Activated CD8-positive, alpha-beta memory T cell treated with anti-CD3 and anti-CD28 coated beads for 1 hour (primary cell): ENCODE results near the gene GNB4.

Source experiments
- DNase-seq, 2 donors: peaks; one replicate each; pipeline ENCODE4 v3.0.0-alpha.2; 2020; ENCODE audit warnings: low read depth in 1 of 2; ENCODE audit errors: extremely low read depth in 1 of 2

Gene GNB4

DNA sequence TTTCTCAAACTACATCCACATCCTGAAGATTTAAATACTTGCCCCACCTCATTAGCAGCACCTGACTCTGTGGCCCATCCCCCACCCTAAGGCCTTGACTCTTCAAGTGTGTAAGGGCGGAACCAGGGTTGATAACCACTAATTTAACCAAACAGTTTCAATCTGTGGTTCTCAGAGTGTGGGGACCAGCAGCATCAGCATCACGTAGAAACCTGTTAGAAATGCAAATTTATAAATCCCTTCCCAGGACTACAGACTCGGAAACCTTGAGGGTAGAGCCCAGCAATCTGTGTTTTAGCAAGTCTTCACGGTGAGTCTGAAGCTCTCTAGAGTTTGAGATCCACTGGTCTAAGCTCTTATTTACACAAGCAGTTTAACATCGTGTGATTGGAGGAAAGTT lies 12.4 kb downstream of the GNB4 start:
- no peak for DNase-seq

DNA sequence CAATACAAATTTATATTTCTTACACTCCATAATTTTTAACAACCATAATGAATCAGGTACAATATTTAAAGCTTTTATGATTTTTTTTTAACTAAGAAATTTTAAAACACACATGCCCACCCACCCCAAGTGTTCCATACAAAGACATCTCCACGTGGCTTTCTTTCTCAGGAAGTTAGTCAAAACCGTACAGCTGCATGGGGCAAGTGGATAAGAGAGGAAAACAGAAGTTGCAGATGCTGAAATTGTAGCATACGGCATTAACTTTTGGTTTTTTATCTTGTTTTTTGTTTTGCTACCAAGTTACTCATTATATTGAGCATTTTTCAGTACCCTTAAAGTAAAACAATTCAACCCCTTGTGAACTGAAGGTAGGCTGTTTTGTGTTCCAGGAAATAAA lies 14.8 kb downstream of the GNB4 start:
- no peak for DNase-seq

DNA sequence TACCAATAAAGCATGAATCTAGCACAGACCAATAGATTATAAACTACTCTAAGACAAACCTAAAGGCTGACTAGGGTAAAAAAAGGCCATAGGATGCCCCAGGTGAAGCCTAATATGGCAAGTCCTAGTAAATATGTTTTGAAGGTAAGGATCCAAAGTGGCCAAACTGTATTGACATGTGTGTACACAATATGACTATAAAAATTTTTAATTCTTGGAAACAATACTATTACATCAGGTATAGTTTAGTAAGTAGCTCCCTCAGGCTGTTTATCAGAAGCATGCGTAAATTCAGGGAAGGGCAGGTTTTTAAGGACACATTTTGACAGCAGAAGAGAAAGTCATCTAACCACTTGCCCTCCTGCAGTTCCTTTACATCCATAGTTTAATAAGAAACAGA lies 18.8 kb downstream of the GNB4 start:
- DNase-seq = no peak

DNA sequence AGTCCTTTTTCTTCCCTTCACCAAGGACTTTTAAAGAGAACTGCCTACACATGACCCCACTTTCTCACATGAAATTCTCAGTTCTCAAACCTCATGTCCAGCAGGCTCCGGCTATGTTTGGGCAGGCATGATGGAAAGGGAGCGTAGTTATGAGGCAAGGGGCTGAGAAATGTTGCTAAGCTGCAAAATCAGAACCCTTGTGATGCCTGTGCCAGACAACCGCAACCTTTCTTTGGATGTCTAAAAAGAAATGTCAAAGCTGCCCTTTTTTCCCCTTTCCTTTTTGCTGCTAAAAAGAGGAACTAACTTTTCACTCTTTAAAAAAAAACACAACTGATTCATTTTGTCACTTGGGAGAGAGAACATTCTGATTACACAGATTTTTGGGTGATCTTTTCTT lies 19.2 kb downstream of the GNB4 start:
- DNase-seq = no peak

DNA sequence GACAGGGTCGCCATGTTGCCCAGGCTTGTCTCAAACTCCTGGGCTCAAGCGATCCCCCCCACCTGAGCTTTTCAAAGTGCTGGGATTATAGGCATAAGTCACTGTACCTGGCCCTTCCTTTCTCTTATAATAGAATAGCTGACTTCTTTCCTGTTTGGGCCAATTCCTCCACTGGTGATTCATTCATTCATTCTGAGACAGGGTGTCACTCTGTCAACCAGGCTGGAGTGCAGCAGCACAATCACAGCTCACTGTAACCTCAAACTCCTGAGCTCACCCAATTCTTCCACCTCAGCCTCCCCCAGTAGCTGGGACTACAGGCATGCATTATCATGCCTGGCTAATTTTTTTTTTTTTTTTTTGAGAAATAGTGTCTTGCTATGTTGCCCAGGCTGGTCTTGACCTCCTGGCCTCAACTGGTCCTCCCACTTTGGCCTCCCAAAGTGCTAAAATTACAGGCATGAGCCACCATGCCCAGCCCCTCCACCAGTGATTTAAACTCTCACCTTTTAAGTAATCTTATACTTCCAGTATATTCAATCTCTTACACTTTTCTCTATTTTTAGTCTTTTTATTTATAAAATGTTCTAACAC lies 20.9 kb downstream of the GNB4 start:
- no peak for DNase-seq

DNA sequence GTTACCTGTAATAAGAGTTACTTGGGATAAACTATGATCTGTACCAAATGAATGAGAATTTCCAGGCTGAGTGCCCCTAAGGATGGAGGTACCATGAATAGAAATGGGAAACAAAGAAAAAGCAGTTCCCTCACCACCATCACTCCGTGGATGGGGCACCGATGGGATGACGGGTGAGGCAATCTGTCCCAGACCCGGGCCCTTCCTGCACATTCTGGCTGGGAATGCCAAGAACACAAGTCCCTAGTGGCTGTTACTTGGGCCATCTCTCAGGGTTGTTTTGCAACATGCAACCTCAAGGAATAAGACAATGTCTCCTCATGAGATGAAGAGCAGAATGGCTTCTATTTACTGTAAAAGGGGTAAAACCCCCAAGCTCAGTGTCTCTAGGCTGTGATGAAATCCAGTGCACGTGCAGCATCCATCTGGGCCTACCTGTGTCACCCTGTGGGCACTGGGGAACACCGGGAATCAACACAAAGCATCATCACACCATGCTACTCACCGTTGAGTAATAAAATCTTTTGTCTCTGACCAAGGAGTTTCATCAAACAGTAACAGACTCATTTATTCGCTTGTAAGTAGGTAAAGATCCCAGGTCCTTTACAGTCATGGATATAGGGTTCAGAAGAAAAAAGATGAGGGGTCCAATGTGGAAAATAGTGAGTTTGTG lies 22.3 kb downstream of the GNB4 start:
- no peak for DNase-seq

DNA sequence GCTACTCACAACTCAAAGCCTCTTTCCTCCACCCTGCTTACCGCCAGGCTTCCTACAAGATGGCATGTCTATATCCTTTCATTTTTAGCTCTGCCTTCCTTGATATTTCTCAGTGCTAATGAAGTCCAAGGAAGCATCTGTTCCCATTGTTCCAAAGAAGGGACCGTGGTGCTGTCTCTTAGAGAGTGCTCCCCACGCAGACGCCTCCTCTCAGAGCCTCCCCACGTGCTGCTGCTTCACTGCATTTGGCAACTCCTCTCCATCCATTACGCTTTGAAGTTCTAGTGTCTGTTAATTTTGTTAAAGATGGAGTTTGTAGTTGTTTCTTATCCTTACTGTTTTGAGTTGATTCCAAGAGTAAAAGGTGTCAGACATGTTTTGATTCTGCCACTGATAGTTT lies 26.2 kb downstream of the GNB4 start:
- no peak for DNase-seq

DNA sequence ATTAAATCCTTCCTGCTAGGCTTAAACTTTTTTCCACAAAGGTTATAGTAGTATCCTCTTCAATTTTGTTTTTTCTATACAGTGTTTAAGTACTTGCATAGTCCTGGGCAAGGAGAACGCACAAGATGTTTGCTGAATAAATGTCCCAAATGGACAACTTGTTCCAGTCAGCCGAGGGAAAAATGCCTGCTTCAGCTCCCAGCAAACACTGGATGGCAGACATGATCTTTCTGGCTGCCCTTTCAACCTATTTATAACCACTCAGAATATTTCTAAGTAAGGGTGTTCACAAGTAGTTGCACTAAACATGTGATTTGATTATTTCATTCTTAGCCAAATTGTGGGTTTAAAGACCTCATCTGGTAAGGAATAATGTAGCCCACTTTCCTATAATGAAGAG lies 29.8 kb downstream of the GNB4 start:
- no peak for DNase-seq

DNA sequence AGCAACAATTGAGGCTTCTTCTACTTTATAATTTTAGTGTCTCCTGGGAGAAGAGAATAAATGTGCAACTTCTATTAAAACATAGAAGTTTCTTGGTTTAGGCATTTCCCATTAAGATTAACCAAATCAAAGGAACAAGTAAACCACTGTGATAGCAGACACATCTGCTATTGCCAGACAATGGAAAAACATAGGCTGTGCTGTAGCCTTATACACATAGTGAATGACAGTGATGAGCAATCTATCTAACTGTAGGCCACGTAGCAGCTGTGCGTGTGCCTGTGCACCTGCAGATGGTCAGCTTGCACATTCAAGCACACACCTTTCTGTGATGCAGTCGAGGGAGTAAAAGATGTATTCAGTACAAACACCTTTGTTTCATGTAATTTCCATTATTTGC lies 32.7 kb downstream of the GNB4 start:
- DNase-seq = no peak

DNA sequence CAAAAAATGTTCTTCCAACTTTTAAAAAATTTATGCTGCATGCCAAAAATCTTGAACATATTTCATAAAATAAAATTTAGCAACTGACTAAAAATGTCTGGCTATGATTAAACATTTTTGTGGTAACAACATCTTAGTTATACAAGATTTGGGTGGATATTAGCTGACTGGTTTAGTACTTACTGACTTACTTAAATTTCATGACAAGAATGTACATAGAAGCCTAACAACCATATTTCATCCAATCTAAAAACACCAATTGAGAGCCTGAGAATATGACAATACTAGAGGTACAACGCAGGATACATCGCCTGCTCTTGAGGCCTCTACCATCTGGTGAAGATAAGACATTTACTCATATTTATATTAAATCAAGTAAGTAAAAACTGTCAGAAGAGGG lies 34.6 kb downstream of the GNB4 start:
- DNase-seq = no peak

DNA sequence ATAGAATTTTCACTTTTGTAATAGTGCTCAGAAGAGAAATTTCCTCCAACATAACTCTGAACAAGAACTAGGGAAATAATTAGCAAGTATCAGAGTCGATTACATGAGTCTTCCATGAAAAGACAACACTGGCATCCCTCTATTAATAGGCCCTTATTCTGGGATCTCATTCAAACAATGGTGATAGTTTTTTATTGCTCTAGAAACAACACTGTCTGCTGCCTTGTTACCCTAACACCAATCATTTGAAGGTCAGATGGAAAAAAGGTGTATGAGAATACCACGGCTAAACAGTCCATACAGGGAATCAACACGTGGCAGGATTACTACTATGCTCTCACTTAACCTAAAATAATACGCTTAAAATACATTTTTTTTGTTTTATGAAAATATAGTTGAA lies 35.9 kb downstream of the GNB4 start:
- no peak for DNase-seq

DNA sequence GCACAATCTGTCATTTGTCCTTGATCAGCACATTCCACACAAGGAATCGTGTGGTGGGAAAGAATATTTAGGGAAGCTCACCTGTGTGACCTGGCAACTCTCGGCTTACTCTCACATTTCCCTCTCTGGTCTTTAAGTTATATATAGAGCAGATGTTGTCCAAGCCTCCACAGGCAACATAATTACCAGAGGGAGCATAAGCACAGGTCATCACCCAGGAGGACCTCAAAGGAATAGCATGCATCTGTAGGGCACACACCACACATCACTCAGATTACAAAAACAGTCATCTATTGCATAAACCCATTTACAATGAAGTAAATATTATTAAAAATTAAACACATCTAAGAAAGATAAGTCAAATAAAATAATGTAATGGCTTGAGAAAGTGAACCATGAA lies 36.5 kb downstream of the GNB4 start:
- DNase-seq = no peak

DNA sequence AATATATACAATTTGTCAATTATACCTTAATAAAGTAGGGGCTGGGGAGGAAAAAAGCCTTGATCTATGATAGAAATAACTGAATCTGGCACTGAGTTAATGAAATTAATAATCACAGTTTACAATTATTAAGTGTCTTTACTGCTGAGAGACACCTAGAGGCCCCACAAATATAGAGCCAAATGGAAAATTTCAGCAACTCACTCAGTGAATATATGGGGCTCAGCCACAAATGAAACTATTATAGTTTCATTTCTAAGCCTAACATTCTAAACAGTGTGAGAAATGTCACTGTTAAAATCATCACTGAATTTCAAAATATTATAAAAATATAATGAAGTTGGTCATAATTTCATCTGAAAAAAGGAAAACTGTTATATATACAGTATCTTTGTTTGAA lies 40.3 kb downstream of the GNB4 start:
- no peak for DNase-seq

DNA sequence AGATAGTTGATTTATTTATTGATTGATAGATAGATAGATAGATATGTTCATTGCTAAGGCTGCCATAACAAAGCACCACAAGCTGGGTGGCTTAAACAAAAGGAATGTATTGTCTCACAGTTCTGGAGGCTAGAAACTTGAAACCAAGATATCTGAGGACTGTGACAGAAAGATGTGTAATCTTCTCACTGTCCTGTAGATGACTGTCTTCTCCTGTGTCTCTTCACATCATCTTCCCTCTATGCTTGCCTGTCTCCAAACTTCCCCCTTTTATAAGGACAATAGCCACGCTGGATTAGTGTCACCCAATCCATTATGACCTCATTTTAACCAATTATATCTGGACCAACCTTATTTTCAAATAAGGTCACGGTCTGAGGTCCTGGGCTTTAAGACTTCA lies 40.9 kb downstream of the GNB4 start:
- no peak for DNase-seq

DNA sequence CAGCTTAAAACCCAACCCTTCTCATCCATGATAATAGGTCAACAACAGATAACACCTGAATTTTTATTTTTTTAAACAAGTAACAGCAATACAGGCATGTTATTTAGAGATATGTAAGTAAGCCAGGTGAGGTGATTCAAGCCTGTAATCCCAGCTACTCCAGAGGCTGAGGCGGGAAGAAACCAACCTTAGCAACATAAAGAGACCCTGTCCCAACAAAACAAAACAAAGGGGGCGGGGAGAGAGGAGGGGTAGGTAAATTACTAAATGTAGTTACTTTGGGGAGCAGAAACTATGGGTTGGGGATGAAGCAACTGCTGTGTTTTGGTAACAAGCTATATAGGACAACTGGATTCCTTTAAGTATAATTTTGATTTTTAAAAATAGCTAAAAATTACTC lies 47.0 kb downstream of the GNB4 start:
- DNase-seq = no peak

DNA sequence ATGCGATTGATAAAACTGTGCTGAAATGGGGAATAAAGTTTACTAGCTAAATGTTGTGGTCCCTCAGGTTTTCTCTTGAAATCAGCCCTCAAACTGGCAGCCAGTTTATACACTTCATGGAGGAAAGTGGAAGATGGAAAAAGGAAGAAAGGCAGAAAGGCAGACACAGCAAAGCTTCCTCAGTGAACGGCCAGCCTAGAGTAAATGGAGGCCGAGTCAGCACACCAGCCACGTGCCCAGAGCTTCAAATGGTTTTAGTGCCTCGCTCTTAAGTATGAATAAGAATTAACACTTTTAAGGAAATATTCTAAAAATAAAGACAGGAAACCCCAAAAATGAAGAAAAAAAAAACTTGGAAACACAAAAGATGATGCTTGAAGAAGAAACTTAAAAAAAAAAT lies 48.3 kb downstream of the GNB4 start:
- no peak for DNase-seq

DNA sequence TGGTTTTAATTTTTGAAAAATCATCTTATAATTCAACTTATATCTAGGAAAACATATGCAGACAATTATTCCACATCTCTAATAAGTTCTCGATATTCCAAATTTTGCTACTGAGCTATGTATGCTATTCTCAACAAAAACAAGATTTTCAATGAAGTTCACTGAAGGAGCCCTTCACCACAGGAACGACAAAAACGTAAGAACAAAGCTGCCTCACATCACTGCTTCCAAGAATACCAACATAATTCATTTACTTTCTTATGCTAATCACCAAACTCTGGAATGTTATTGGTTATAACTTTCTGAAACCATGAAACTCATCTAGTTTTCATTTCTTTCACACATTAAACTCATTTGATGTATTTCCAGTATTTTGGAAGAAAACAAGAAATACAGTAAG lies 49.7 kb downstream of the GNB4 start:
- no peak for DNase-seq

DNA sequence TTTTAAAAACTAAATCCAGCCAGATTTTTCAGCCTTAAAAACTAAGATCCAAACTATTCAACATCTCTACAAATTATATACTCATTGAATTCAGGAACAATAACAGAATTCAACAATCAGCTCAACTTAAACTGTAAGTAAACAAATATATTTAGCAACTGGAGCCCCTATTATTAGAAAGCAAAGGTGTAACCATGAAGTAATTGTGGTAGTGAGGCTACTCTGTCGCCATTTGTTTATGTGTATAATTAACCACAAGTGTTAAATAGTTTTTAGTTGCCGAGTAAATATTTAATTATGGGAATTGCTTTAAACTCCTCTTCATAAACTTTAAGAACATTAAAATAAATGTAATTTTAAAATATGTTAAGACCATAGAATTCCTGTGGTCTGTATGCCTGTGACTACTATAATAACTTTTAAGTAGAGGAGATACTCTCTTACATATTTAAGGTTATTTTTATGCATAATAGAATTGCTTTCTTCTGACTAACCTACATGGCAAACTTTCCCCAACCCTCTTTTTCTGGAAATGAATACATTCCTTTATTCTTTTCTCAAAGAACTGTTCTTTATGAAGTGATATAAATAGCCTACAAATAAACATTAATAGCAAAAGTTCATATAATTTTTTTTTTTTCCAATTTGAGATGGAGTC lies 52.6 kb downstream of the GNB4 start:
- DNase-seq = no peak

DNA sequence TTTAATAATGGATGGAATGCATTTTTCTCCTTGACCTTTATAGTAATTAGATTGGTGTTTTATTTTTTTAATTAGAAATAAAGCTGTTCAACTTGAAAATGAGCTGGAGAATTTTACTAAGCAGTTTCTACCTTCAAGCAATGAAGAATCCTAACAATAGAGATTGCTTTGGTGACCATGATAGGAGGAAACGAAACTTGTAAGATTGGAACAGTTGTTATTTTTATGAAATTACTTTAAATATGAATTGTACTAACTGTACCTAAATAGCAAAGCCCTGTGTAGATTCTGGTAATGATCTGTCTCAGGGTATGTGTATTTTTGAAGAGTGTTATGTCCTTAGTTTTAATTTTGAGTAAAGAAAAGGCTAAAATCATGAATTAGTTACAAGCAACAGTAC lies 59.4 kb downstream of the GNB4 start:
- no peak for DNase-seq

DNA sequence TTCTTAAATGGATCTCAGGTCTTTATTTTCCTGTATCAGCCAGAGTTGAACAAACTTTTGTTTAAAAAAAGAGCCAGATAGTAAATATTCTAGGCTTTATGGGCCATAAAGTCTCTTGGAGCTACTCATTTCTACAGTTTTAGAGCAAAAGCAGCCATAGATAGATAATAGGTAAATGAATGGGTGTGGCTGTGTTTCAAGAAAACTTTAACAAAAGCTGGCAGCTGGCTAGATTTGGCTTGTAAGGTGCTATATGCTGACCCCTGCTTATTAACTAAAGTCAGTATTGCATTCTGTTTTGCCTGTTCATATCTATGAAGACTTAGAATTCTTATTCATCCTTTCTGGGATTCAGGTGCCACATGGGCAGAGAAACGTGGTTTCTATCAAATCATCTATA lies 74.8 kb downstream of the GNB4 start:
- no peak for DNase-seq

DNA sequence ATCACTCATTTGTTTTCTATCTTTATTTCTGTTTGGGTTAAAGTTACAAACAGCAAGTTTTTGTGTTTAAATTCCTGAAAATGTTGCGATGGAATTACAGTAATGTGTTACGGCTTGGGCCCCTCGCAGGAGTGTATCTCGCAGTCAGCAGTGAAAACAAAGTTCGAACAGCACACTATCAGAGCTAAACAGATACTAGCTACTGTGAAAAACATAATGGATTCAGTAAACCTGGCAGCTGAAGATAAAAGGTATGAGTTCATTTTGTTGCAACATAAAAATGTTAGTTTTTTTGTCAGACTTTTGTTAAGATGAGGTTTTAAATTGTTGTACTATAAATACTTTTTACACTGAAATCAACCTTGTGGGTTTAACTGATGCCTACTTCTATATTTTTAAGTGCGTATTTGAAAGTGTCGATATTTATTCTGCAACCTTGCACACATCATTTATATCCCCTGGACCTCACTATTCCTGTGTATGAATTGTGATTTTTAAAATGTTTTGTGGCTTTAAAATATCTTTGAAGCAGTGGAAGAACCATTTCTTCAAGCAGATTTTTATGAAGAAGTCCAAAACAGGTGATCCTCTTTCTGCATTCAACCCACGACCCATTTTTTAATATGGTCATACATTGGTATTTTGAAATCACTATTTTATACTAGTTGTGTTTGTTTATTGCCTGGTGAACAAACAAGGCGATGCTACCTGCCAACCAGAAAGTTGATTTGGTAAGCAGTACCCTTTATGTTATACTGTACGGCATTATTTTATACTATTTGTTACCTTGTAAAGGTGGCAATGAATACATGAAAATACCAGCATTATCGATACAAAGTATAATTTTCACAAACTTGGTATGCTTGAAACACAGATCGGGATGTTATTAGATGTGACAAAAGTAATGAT lies 75.9 kb downstream of the GNB4 start:
- no peak for DNase-seq

DNA sequence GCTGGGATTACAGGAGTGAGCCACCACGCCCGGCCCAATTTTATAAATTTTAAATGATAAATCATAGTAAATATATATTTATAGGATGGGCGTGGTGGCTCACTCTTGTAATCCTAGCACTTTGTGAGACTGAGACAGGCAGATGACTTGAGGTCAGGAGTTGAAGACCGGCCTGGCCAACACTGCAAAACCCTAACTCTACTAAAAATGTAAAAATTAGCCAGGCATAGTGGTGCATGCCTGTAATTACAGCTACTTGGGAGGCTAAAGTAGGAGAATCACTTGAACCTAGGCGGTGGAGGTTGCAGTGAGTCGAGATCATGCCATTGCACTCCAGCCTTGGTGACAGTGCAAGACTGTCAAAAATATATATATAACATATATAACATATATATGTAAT lies 77.3 kb downstream of the GNB4 start:
- DNase-seq = no peak
